Measurements from ENCODE around the gene UBAC1. TPM values are rescaled to one million over a fixed set of nuclear protein-coding genes. Genes with fewer than 3 reads are reported as not detected.
"Not testable (repeated sequence)": the region's sequence is repeated elsewhere in the genome, so short reads cannot be mapped to it uniquely, and the experiment has no call there.

UBAC1 gene
- total and polyA plus RNA-seq, 11 donors = 71.1 to 140 (median 100) TPM

DNA sequence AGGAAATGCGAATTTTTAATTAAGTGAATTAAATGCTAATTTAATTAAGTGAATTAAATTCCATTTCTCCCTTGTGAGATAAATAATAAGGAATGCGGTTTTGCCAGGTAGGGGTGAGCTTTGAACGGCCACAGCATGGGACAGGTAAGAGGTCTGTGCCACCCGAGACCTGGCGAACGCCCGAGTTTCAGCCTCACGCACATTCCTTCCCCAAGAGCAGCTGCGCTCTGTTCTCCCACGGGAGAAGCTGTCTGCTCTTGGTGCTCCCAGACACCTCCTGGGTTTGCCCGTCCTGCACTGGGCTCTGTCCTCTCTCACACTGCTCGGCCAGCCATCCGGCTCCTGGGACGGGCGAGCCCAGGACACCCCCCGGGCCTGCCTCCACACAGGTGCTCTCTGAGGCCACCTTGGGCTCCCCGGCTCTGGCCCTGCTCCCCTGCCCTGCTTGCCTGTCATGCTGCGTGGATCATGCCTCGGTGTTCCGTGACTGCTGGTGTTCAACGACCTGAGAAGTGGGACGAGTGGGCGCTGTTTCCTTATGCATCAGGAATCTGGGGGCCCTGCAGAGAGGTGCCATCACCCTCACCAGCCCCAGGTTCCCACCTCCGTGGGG lies 40.1 kb downstream of the UBAC1 start:
- H3K9me3 ChIP-seq = peaks cover 0 to 36% (median 20%) of the 10 kb centered on the region in 12 donors
- ATAC-seq (peak in 3 of 4 donors; percentile 19 to 49 (median 37)), DNase-seq (no peak)
- no peaks in the 10 kb centered on the region for H3K4me1 ChIP-seq
- 81 to 87% (median 82%) methylated on average over 20 to 24 of the region's 24 CpGs for WGBS, 4 donors
- no peak for TF ChIP-seq CTCF (IDR thresholded peaks at IDR 0.05)
- no peak for TF ChIP-seq POLR2A (IDR thresholded peaks at IDR 0.05)
- peaks cover 0 to 36% (median 4%) of the 10 kb centered on the region in 9 donors for H3K36me3 ChIP-seq
- no peaks in the 10 kb centered on the region for H3K27me3 ChIP-seq
- no peak overlapping the region for H3K4me3 ChIP-seq
- no peak overlapping the region for H3K27ac ChIP-seq
- intact Hi-C loops (cut with DNase I) = no loop called here

DNA sequence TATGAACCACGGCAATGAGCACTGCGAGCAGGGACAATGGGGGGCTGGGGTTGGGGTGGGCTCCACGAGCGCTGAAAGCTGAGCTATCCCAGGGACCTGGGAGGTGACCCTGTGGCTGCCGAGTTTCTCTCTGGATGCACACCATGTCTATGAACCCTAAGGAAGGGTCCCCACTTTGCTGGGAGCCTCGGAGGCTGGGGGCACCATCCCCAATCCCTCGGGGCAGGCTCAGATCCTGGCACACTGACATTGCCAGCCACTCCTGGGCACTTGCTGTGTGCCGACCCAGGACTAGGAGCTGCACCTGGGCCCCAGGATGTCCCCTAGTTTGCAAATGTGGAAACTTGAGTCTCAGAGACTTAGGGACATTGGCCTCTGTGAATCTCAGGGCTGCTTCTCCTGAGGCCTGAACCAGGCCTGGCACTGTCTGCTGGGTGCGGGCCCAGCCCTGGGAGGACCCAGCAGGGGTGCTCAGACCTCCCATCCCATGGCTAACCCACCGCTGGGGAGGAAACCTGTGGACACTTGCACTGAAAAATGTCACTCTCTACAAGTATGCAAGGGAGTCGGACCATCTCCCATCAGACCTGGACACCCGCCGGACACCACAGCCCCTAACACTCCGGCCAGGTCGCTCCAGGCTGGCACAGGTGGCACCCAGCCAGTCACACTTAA lies 40.8 kb downstream of the UBAC1 start:
- TF ChIP-seq CTCF (IDR thresholded peaks at IDR 0.05) (no peak), POLR2A (IDR thresholded peaks at IDR 0.05) (no peak)
- Histone ChIP-seq H3K4me1 (no peaks in the 10 kb centered on the region), H3K9me3 (peaks cover 0 to 43% (median 23%) of the 10 kb centered on the region in 12 donors), H3K27me3 (no peaks in the 10 kb centered on the region), H3K27ac (no peak overlapping the region), H3K4me3 (no peak overlapping the region), H3K36me3 (peaks cover 0 to 40% (median 11%) of the 10 kb centered on the region in 9 donors)
- DNase-seq (no peak), ATAC-seq (peak in 2 of 4 donors; percentile 9 to 13)
- intact Hi-C loops (cut with DNase I) = no loop called here
- 93 to 97% (median 94%) methylated on average over 10 to 15 of the region's 15 CpGs for WGBS, 4 donors

DNA sequence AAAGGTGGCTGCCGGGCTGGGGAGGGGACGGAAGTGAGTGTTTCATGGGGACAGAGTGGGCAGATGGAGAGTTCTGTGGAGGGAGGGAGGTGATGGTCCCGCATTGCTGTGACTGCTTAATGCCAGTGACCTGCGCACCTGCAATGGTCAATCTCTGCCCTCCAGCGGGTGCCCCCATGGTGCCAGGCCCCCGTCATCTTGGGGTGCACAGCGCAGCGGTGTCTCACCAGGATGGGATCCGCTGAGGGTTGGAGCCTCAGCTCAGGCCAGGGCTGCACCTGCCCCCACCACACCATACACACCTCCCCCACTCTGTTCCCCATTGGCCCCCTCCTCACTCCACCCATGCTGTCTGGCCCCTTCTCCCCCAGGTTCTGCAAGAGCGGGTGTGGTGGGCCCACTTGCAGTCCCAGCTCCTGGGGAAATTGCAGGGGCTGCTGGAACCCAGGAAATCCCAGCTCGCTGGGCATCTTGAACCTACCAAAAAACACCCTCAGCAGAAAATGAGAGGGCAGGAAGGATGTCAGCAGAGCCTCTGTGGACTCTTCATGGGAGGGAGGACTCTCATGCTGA lies 41.8 kb downstream of the UBAC1 start:
- intact Hi-C loops (cut with DNase I) = no loop called here

DNA sequence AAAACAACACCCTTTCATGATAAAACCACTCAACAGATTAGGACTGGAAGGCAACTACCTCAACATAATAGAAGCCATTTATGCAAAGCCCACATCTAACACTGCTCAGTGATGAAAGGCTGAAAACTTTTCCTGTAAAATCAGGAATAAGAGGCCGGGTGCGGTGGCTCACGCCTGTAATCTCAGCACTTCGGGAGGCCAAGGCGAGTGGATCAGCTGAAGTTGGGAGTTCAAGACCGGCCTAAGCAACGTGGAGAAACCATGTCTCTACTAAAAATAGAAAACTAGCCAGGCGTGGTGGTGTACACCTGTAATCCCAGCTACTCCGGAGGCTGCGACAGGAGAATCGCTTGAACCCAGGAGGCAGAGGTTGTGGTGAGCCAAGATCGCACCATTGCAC lies 44.9 kb downstream of the UBAC1 start:
- H3K27ac ChIP-seq; DNase-seq; ATAC-seq; intact Hi-C loops (cut with DNase I); H3K4me1 ChIP-seq; H3K4me3 ChIP-seq; H3K27me3 ChIP-seq: not testable (repeated sequence)
- 94 to 98% (median 97%) methylated on average over 12 of the region's 12 CpGs for WGBS, 4 donors
- H3K36me3 ChIP-seq = peaks cover 0 to 52% (median 24%) of the 10 kb centered on the region in 9 donors
- H3K9me3 ChIP-seq = peaks cover 0 to 75% (median 33%) of the 10 kb centered on the region in 12 donors

More for the DNA sequence above, 41.8 kb downstream of the UBAC1 start:
- no peaks in the 10 kb centered on the region for H3K4me1 ChIP-seq
- ATAC-seq = no peak
- whole genome bisulfite sequencing, 4 donors = 96 to 98% (median 97%) methylated on average over 11 of the region's 11 CpGs
- no peak overlapping the region for H3K4me3 ChIP-seq
- no peak for DNase-seq
- TF ChIP-seq POLR2A (IDR thresholded peaks at IDR 0.05) (no peak), CTCF (IDR thresholded peaks at IDR 0.05) (no peak)
- H3K27me3 ChIP-seq = no peaks in the 10 kb centered on the region
- peaks cover 0 to 39% (median 12%) of the 10 kb centered on the region in 9 donors for H3K36me3 ChIP-seq
- H3K27ac ChIP-seq = no peak overlapping the region
- H3K9me3 ChIP-seq = peaks cover 0 to 52% (median 27%) of the 10 kb centered on the region in 12 donors
